HCT116 (cell line): ENCODE results near the gene LIMS3. TPM values are rescaled to one million over a fixed set of nuclear protein-coding genes. Genes with fewer than 3 reads are reported as not detected.
"Not testable (repeated sequence)": the region's sequence is repeated elsewhere in the genome, so short reads cannot be mapped to it uniquely, and the experiment has no call there.

Experiments
- ATAC-seq: fragments of 200-7000 bp; cut with Tn5 transposase; 2 replicates; pipeline ENCODE4 v1.9.1; 2020; ENCODE audit warnings: mild to moderate bottlenecking, moderate library complexity
- BruUV-seq: library from RNA; stranded (reverse); fragments of 400-500 nt; replicated peaks from 2 replicates; lab custom pipeline; 2021; lab: Mats Ljungman, UMichigan
- CTCF ChIA-PET: fragments of 300-600 bp; sonication (Branson Sonifier 250); formaldehyde crosslinking; loops from one replicate; lab custom pipeline; 2021; ENCODE audit warnings: antibody characterized with exemption; lab: Charles Lee
- POLR2A ChIA-PET: fragments of 300-600, 350-600 bp; sonication (Branson Sonifier 250); formaldehyde crosslinking; loops from one replicate; lab custom pipeline; 2021; ENCODE audit warnings: antibody characterized with exemption; lab: Charles Lee
- RAD21 ChIA-PET, 2 experiments: fragments of 300-600 bp; sonication (Branson Sonifier 250); formaldehyde crosslinking; loops; one replicate each; lab custom pipeline; 2023; ENCODE audit warnings: low total read pairs in 2 of 2; ENCODE audit not compliant: uncharacterized antibody in 2 of 2, unreplicated experiment in 2 of 2, low non-redundant PET in 1 of 2; lab: Charles Lee
- DNase-seq: peaks from one replicate; pipeline ENCODE4 v3.0.0-alpha.2; 2010; ENCODE audit warnings: low read depth, low spot score
- H2AFZ ChIP-seq: fragments of 200-600 bp; shearing (Covaris generic), sonication (generic); 2 replicates; pipeline ENCODE4 v1.6.1; 2017; ENCODE audit warnings: low read depth, mixed run types, mixed read lengths, antibody characterized with exemption, low read length; ENCODE audit not compliant: poor library complexity, severe bottlenecking
- H3K27ac ChIP-seq: 2 replicates; pipeline ENCODE4 v1.5.1; 2012; ENCODE audit warnings: low read depth, low read length
- H3K27me3 ChIP-seq: fragments of 200-600 bp; sonication (generic); 2 replicates; pipeline ENCODE4 v1.6.1; 2016; ENCODE audit warnings: mixed run types, low read length, mixed read lengths; ENCODE audit not compliant: insufficient read depth
- H3K36me3 ChIP-seq, 2 experiments: fragments of 200-500 bp in 1 of 2; fragments of 200-600 bp in 1 of 2; sonication (Bioruptor generic) in 1 of 2; sonication (generic) in 1 of 2; 2 replicates each; pipeline versions ENCODE4 v1.5.1 to v1.6.1; 2014 to 2016; ENCODE audit warnings: low read length in 2 of 2, inconsistent platforms in 1 of 2, mixed read lengths in 1 of 2, mixed run types in 1 of 2; ENCODE audit not compliant: insufficient read depth in 2 of 2, control insufficient read depth in 1 of 2
- H3K4me1 ChIP-seq, 2 experiments: fragments of 200-600 bp in 1 of 2; sonication (generic) in 1 of 2; 2 replicates each; pipeline versions ENCODE4 v1.5.1 to v1.6.1; 2012 to 2017; ENCODE audit warnings: low read length in 2 of 2, inconsistent platforms in 1 of 2, mild to moderate bottlenecking in 1 of 2, mixed read lengths in 1 of 2, mixed run types in 1 of 2, moderate library complexity in 1 of 2; ENCODE audit not compliant: insufficient read depth in 2 of 2, control insufficient read depth in 1 of 2
- H3K4me2 ChIP-seq: fragments of 200-600 bp; sonication (generic); 2 replicates; pipeline ENCODE4 v1.6.1; 2017; ENCODE audit warnings: mixed run types, low read length, mixed read lengths
- H3K4me3 ChIP-seq, 2 experiments: fragments of 200-600 bp in 1 of 2; sonication (generic) in 1 of 2; replicated peaks in 1 of 2; 2 replicates each; pipeline ENCODE4 v1.5.1; 2011 to 2016; ENCODE audit warnings: low read length in 2 of 2, control low read depth in 1 of 2, low read depth in 1 of 2, mild to moderate bottlenecking in 1 of 2, mixed read lengths in 1 of 2, mixed run types in 1 of 2
- H3K79me2 ChIP-seq: fragments of 200-600 bp; sonication (generic); 2 replicates; pipeline ENCODE4 v1.6.1; 2017; ENCODE audit warnings: mild to moderate bottlenecking, mixed run types, low read length, moderate library complexity, mixed read lengths; ENCODE audit not compliant: insufficient read depth
- H3K9ac ChIP-seq: fragments of 200-600 bp; sonication (generic); 2 replicates; pipeline ENCODE4 v1.6.1; 2016; ENCODE audit warnings: low read length, mixed read lengths
- H3K9me2 ChIP-seq: fragments of 200-600 bp; sonication (generic), shearing (Covaris generic); 2 replicates; pipeline ENCODE4 v1.6.1; 2017; ENCODE audit warnings: mixed run types, mild to moderate bottlenecking, moderate library complexity; ENCODE audit not compliant: insufficient read depth
- H3K9me3 ChIP-seq, 2 experiments: fragments of 200-500 bp in 1 of 2; fragments of 200-600 bp in 1 of 2; sonication (Bioruptor generic) in 1 of 2; sonication (generic) in 1 of 2; 2 replicates each; pipeline ENCODE4 v1.6.1; 2014 to 2017; ENCODE audit warnings: low read length in 2 of 2, mixed read lengths in 2 of 2, inconsistent platforms in 1 of 2, low read depth in 1 of 2, mild to moderate bottlenecking in 1 of 2, mixed run types in 1 of 2, moderate library complexity in 1 of 2; ENCODE audit not compliant: control insufficient read depth in 1 of 2, insufficient read depth in 1 of 2
- H4K20me1 ChIP-seq: fragments of 200-600 bp; sonication (generic), shearing (Covaris generic); 2 replicates; pipeline ENCODE4 v1.6.1; 2017; ENCODE audit warnings: mixed run types, mild to moderate bottlenecking, moderate library complexity; ENCODE audit not compliant: insufficient read depth
- intact Hi-C: fragments of 100-400 bp; cut with micrococcal nuclease; formaldehyde crosslinking; loops from 2 replicates; pipeline ENCODE4 v1.10.0; 2022
- total RNA-seq: library from RNA; stranded (reverse); gene quantifications from one replicate; pipeline ENCODE4 v1.2.1, GENCODE V29; 2021; ENCODE audit not compliant: unreplicated experiment

Gene LIMS3
- total RNA-seq, 1 experiment from 2014 or later, result 1.1 TPM

GRCh38 chr2:109947262-109947958 is 48.9 kb downstream of the LIMS3 start:
- H3K9ac ChIP-seq, H3K27me3 ChIP-seq, POLR2A ChIA-PET, H3K4me3 ChIP-seq, H3K4me2 ChIP-seq, DNase-seq, CTCF ChIA-PET, H3K4me1 ChIP-seq, H3K36me3 ChIP-seq, BruUV-seq, H3K79me2 ChIP-seq, ATAC-seq, H3K27ac ChIP-seq, intact Hi-C loops, RAD21 ChIA-PET, H3K9me2 ChIP-seq, H2AFZ ChIP-seq, H3K9me3 ChIP-seq, H4K20me1 ChIP-seq: not testable (repeated sequence)

DNA sequence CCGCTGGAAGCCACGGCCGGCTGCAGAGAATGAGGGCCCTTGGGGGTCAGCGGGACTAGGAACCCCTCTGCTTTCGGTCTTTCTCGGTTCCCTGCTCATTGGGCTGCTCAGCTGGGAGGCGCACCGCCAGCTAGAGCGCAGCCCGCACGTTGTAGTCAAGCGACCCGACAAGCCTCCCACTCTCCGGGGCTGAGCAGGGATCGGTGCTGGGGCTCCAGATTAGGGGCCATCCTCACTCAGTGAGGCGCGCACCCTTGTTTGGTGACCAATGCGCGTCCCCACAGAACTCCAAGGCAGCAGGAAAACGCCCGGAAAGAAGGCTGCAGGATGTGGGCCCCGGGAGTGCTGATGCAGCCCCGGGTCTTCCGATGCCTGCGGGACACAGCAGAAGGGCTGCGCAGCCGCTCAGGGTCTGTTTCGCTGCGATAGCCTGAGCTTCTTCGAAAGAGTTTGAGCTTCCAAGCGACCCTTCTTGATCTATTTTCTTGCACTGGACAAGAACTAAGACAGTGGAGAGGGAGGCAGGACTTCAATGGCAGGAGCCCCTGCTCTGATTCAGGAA is 49.6 kb downstream of the LIMS3 start:
- H2AFZ ChIP-seq, H3K9me3 ChIP-seq, POLR2A ChIA-PET, RAD21 ChIA-PET, BruUV-seq, intact Hi-C loops, H3K79me2 ChIP-seq, CTCF ChIA-PET, H3K9me2 ChIP-seq, ATAC-seq, H3K27ac ChIP-seq, H3K9ac ChIP-seq, H3K4me2 ChIP-seq, H3K4me3 ChIP-seq, H4K20me1 ChIP-seq, H3K27me3 ChIP-seq, H3K36me3 ChIP-seq, DNase-seq, H3K4me1 ChIP-seq: not testable (repeated sequence)

DNA sequence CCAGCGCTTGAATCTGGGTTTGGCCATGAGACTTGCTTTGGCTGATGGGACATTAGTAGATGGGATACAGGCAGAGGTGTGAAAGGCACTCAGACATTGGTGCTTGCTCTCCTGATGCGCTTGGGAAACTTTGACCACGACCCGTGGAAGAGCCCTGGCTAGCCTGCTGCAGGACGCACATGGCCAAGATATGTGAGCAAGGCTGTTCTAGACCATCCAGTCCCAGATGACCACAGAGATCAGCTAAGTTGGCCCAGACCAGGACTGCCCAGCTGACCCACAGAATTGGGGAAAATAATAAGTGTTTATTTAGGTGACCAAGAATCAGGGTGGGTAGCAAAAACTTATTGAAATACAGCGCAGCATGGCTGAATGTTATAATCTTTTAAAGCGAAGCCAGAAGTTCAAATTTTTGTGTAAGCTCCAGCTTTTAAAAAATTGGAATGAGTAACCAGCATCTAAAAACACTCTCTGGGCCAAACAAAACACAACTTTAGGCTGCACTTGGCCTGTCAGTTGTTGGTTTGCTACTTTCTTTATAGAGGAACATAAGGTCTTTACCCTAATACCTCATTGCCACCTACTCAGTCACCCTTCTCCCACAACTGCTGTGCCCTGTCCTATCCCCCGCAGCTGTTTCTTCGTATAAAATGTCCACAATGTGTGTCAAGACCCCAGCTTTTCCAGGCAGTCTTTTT is 51.8 kb downstream of the LIMS3 start:
- RAD21 ChIA-PET, H3K9ac ChIP-seq, H3K4me2 ChIP-seq, H3K9me3 ChIP-seq, POLR2A ChIA-PET, H3K79me2 ChIP-seq, H3K36me3 ChIP-seq, ATAC-seq, intact Hi-C loops, BruUV-seq, H4K20me1 ChIP-seq, H3K27ac ChIP-seq, CTCF ChIA-PET, H3K4me3 ChIP-seq, H2AFZ ChIP-seq, H3K27me3 ChIP-seq, H3K9me2 ChIP-seq, DNase-seq, H3K4me1 ChIP-seq: not testable (repeated sequence)

- DNase-seq, RAD21 ChIA-PET, H3K4me1 ChIP-seq, H3K9me2 ChIP-seq, H3K36me3 ChIP-seq, H3K79me2 ChIP-seq, CTCF ChIA-PET, H3K4me3 ChIP-seq, H3K27ac ChIP-seq, H3K9ac ChIP-seq, H3K9me3 ChIP-seq, intact Hi-C loops, POLR2A ChIA-PET, H2AFZ ChIP-seq, H4K20me1 ChIP-seq, H3K4me2 ChIP-seq, H3K27me3 ChIP-seq, BruUV-seq: not testable (repeated sequence)
- peak; percentile 59 for ATAC-seq
Measured at GRCh38 chr2:109963942-109964341, 65.5 kb downstream of the LIMS3 start.
